ENCODE results near the gene EFNA2.
A peak's percentile ranks its signal among the peaks of the same experiment; 100 is the strongest.

Gene EFNA2

GRCh38 chr19:1282588-1283206 lies 3.0 kb upstream of the EFNA2 start:
- H3K27me3 ChIP-seq = peaks cover 51% of the 10 kb centered on the region
- no peak overlapping the region for H3K4me2 ChIP-seq
- H3K36me3 ChIP-seq = peaks cover 20% of the 10 kb centered on the region
- TF ChIP-seq Cebpa-rat (IDR thresholded peaks at IDR 0.05) = no peak
- peaks cover 31% of the 10 kb centered on the region for H3K4me1 ChIP-seq
- H3K4me3 ChIP-seq = no peak overlapping the region
- H3K9me3 ChIP-seq = no peaks in the 10 kb centered on the region
- H3K9ac ChIP-seq = no peak overlapping the region
- H3K27ac ChIP-seq = no peak overlapping the region
- peaks cover 49% of the 10 kb centered on the region for H4K20me1 ChIP-seq

- Histone ChIP-seq H3K4me1 (peaks cover 30% of the 10 kb centered on the region), H3K27me3 (peaks cover 58% of the 10 kb centered on the region), H3K9me3 (no peaks in the 10 kb centered on the region), H3K9ac (no peak overlapping the region), H3K4me2 (no peak overlapping the region), H3K27ac (no peak overlapping the region), H3K4me3 (no peak overlapping the region), H4K20me1 (peaks cover 55% of the 10 kb centered on the region), H3K36me3 (peaks cover 13% of the 10 kb centered on the region)
- TF ChIP-seq Cebpa-rat (IDR thresholded peaks at IDR 0.05) = no peak
Measured at GRCh38 chr19:1283207-1283916, 2.3 kb upstream of the EFNA2 start.

GRCh38 chr19:1283917-1284292 lies 1.8 kb upstream of the EFNA2 start:
- H3K4me1 ChIP-seq = peaks cover 36% of the 10 kb centered on the region
- H3K9ac ChIP-seq = no peak overlapping the region
- H3K27me3 ChIP-seq = peaks cover 63% of the 10 kb centered on the region
- no peak overlapping the region for H3K4me2 ChIP-seq
- H3K36me3 ChIP-seq = peaks cover 8% of the 10 kb centered on the region
- no peaks in the 10 kb centered on the region for H3K9me3 ChIP-seq
- H3K4me3 ChIP-seq = no peak overlapping the region
- no peak for TF ChIP-seq Cebpa-rat (IDR thresholded peaks at IDR 0.05)
- H4K20me1 ChIP-seq = peaks cover 57% of the 10 kb centered on the region
- no peak overlapping the region for H3K27ac ChIP-seq

- Histone ChIP-seq H3K9me3 (no peaks in the 10 kb centered on the region), H3K4me2 (no peak overlapping the region), H3K9ac (no peak overlapping the region), H4K20me1 (peaks cover 57% of the 10 kb centered on the region), H3K36me3 (peaks cover 2% of the 10 kb centered on the region), H3K27ac (no peak overlapping the region), H3K27me3 (peaks cover 68% of the 10 kb centered on the region), H3K4me1 (peaks cover 36% of the 10 kb centered on the region), H3K4me3 (no peak overlapping the region)
- TF ChIP-seq Cebpa-rat (IDR thresholded peaks at IDR 0.05) = no peak
Measured at GRCh38 chr19:1284293-1284978, 1.2 kb upstream of the EFNA2 start.

GRCh38 chr19:1284979-1285736 lies 515 bp upstream of the EFNA2 start:
- no peak for TF ChIP-seq Cebpa-rat (IDR thresholded peaks at IDR 0.05)

GRCh38 chr19:1286487-1287353 lies 1.0 kb downstream of the EFNA2 start:
- H3K27me3 ChIP-seq = peaks cover 87% of the 10 kb centered on the region
- peaks cover 49% of the 10 kb centered on the region for H3K4me1 ChIP-seq
- no peaks in the 10 kb centered on the region for H3K9me3 ChIP-seq
- peak overlapping the region; percentile 98 for H3K4me2 ChIP-seq
- H3K9ac ChIP-seq = peak overlapping the region; percentile 60
- H3K36me3 ChIP-seq = no peaks in the 10 kb centered on the region
- H3K4me3 ChIP-seq = peak overlapping the region; percentile 72
- H3K27ac ChIP-seq = peak overlapping the region; percentile 53; the same call in 1 of the 2 replicates
- no peak for TF ChIP-seq Cebpa-rat (IDR thresholded peaks at IDR 0.05)
- H4K20me1 ChIP-seq = peaks cover 70% of the 10 kb centered on the region

More at GRCh38 chr19:1284979-1285736, 515 bp upstream of the EFNA2 start:
- H3K4me2 ChIP-seq = peak overlapping the region; percentile 98
- no peak overlapping the region for H3K9ac ChIP-seq
- H3K4me1 ChIP-seq = peaks cover 33% of the 10 kb centered on the region
- H3K4me3 ChIP-seq = peak overlapping the region; percentile 72
- no peaks in the 10 kb centered on the region for H3K36me3 ChIP-seq
- no peak overlapping the region for H3K27ac ChIP-seq
- peaks cover 71% of the 10 kb centered on the region for H3K27me3 ChIP-seq
- peaks cover 58% of the 10 kb centered on the region for H4K20me1 ChIP-seq
- H3K9me3 ChIP-seq = no peaks in the 10 kb centered on the region

- peak overlapping the region; percentile 98 for H3K4me2 ChIP-seq
- no peaks in the 10 kb centered on the region for H3K36me3 ChIP-seq
- peaks cover 95% of the 10 kb centered on the region for H3K27me3 ChIP-seq
- peaks cover 57% of the 10 kb centered on the region for H3K4me1 ChIP-seq
- peaks cover 79% of the 10 kb centered on the region for H4K20me1 ChIP-seq
- H3K4me3 ChIP-seq = peak overlapping the region; percentile 72
- H3K27ac ChIP-seq = no peak overlapping the region
- no peak for TF ChIP-seq Cebpa-rat (IDR thresholded peaks at IDR 0.05)
- H3K9ac ChIP-seq = no peak overlapping the region
- no peaks in the 10 kb centered on the region for H3K9me3 ChIP-seq
Measured at GRCh38 chr19:1287354-1288225, 1.9 kb downstream of the EFNA2 start.

GRCh38 chr19:1288226-1288612 lies 2.5 kb downstream of the EFNA2 start:
- no peak for TF ChIP-seq Cebpa-rat (IDR thresholded peaks at IDR 0.05)
- peaks cover 85% of the 10 kb centered on the region for H4K20me1 ChIP-seq
- H3K9ac ChIP-seq = no peak overlapping the region
- no peaks in the 10 kb centered on the region for H3K9me3 ChIP-seq
- peak overlapping the region; percentile 98; the same call in 1 of the 2 replicates for H3K4me2 ChIP-seq
- H3K36me3 ChIP-seq = no peaks in the 10 kb centered on the region
- H3K27me3 ChIP-seq = peaks cover 95% of the 10 kb centered on the region
- peaks cover 64% of the 10 kb centered on the region for H3K4me1 ChIP-seq
- no peak overlapping the region for H3K27ac ChIP-seq
- H3K4me3 ChIP-seq = no peak overlapping the region

All from BLaER1 (cell line).